GM13976 (cell line): ENCODE measurements around the gene IBSP.

Experiments used
- DNase-seq: peaks from one replicate; pipeline ENCODE4 v3.0.0; 2012; ENCODE audit warnings: low spot score
- CTCF ChIP-seq: IDR thresholded peaks from 2 replicates; pipeline ENCODE4 v1.5.1; 2012; ENCODE audit warnings: borderline replicate concordance, mild to moderate bottlenecking; ENCODE audit not compliant: insufficient read depth; ENCODE audit errors: extremely low read depth, missing control alignments, control extremely low read depth
- in situ Hi-C: fragments of 300-500 bp; cut with MboI; formaldehyde crosslinking; loops from one replicate; pipeline ENCODE4 v1.12.0; 2022; ENCODE audit warnings: low sequenced_read_pairs, mixed read lengths, inconsistent platforms; ENCODE audit not compliant: unreplicated experiment

IBSP gene

GRCh38 chr4:87840149-87840548 is 40.8 kb downstream of the IBSP start:
- TF ChIP-seq CTCF: no peak
- no peak for DNase-seq
- in situ Hi-C loops: loop anchor here (10.0 kb wide), 1 partner anchor 155 kb away; no protein-coding TSS in a partner anchor

GRCh38 chr4:87843936-87844335 is 44.6 kb downstream of the IBSP start:
- in situ Hi-C loops: loop anchor here (10.0 kb wide), 1 partner anchor 159 kb away; no protein-coding TSS in a partner anchor
- no peak for DNase-seq

GRCh38 chr4:87844452-87844851 is 45.1 kb downstream of the IBSP start:
- TF ChIP-seq CTCF: no peak
- DNase-seq: no peak
- in situ Hi-C loops: loop anchor here (10.0 kb wide), 1 partner anchor 160 kb away; no protein-coding TSS in a partner anchor

More at GRCh38 chr4:87843936-87844335, 44.6 kb downstream of the IBSP start:
- TF ChIP-seq CTCF: no peak

- no peak for TF ChIP-seq CTCF
- in situ Hi-C loops: loop anchor here (10.0 kb wide), 1 partner anchor 161 kb away; no protein-coding TSS in a partner anchor
These were observed 46.9 kb downstream of the IBSP start for GRCh38 chr4:87846226-87846625.

GRCh38 chr4:87848622-87849351 is 49.4 kb downstream of the IBSP start:
- DNase-seq: no peak
- peak; percentile 63 for TF ChIP-seq CTCF

More at GRCh38 chr4:87846226-87846625, 46.9 kb downstream of the IBSP start:
- no peak for DNase-seq

GRCh38 chr4:87849612-87850011 is 50.3 kb downstream of the IBSP start:
- in situ Hi-C loops: loop anchor here (10.0 to 25.0 kb wide), 4 partner anchors 125 to 663 kb away; partner anchors contain the start of genes PYURF and SPP1
- DNase-seq: no peak
- no peak for TF ChIP-seq CTCF

More at GRCh38 chr4:87848622-87849351, 49.4 kb downstream of the IBSP start:
- in situ Hi-C loops: loop anchor here (10.0 kb wide), 1 partner anchor 164 kb away; no protein-coding TSS in a partner anchor
